GM12875 (cell line): ENCODE data around the gene E2F4.

ENCODE experiments used
- H3K4me3 ChIP-seq: one replicate; pipeline ENCODE4 v1.5.1; 2011; ENCODE audit warnings: low read depth, low read length, control low read depth
- TF ChIP-seq, protein P1 (sequence below): IDR thresholded peaks from 2 replicates; pipeline ENCODE4 v1.5.1; 2011; ENCODE audit warnings: low read depth, mild to moderate bottlenecking, control low read depth, inconsistent platforms, low read length, moderate library complexity, borderline replicate concordance; ENCODE audit not compliant: insufficient read depth

E2F4 gene

DNA sequence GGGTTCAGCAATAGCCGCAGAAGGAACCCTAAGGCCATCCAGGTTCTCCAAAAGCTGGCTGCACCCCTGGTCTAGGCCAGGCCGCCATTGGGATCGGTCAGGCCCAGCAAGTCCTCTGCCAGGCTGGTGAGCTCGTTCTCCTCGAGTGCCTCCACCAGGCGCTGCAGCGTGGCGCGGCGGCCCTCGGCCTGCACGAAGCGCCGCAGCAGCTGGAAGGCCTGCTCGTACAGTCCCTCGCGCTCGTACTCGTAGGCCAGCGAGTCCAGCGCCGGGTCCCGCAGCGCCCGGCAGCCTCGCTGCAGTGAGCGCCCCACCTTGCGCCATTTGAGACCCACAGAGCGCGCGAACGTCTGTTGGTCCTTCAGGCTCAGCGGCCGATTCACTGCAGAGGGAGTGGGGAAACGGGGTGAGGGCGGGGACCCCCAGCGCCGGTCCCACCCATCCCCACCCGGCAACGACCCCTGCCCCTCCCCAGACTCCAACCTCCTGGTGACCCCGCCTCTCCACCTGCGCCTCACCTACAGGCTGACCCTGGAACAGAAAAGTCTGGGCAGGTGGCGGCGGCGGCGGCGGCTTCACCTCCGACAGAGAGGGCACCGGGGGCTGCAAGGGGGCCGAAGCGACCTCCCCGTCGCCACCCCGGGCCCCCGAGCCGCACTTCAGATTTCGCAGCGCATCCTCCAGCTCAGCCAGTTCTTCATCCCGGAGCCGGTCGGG lies 37.2 kb upstream of the E2F4 start:
- TF ChIP-seq, protein P1, sequence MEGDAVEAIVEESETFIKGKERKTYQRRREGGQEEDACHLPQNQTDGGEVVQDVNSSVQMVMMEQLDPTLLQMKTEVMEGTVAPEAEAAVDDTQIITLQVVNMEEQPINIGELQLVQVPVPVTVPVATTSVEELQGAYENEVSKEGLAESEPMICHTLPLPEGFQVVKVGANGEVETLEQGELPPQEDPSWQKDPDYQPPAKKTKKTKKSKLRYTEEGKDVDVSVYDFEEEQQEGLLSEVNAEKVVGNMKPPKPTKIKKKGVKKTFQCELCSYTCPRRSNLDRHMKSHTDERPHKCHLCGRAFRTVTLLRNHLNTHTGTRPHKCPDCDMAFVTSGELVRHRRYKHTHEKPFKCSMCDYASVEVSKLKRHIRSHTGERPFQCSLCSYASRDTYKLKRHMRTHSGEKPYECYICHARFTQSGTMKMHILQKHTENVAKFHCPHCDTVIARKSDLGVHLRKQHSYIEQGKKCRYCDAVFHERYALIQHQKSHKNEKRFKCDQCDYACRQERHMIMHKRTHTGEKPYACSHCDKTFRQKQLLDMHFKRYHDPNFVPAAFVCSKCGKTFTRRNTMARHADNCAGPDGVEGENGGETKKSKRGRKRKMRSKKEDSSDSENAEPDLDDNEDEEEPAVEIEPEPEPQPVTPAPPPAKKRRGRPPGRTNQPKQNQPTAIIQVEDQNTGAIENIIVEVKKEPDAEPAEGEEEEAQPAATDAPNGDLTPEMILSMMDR = no peak
- no peak overlapping the region for H3K4me3 ChIP-seq

DNA sequence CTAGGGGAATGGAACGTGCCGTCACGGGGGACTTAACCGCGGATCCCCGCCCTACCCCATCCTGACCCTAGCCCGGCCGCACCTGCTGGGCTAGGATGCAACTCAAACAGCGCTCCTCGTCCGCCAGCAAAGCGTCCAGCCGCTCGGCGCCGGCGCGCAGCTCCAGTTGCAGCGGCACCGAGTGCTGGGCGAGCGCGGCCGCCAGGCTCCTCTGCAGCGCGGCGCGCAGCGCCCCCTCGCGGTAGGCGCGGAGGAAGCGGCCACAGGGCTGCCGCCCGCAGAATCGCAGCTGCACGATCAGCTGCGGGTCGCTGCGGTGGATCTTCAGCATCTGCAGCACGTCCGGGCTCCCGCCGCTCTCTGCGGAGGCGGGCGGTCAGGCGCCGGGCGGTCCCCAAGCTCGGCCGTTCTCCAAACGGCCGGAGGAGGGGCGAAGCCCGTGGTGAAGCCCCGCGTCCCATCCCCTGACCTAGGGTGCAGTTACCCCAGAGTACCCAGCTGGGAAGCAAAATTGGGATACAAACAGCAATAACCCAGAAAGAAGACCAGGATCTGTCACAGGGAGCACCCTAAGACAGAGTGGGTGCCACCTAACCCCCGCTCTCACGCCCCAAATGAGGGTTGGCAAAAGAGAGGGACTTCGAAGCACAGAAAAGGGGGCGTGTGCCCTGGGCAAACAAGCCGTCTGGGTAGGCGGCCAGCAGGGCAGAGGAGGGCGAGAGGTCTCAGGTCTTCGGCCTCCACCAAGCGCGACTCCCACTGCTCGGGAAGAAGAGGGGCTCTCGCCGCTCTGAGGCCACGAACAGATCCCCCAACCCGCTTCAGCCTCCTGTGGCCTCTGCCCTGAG lies 36.4 kb upstream of the E2F4 start:
- TF ChIP-seq, protein P1 = peak; percentile 100
- H3K4me3 ChIP-seq = no peak overlapping the region

DNA sequence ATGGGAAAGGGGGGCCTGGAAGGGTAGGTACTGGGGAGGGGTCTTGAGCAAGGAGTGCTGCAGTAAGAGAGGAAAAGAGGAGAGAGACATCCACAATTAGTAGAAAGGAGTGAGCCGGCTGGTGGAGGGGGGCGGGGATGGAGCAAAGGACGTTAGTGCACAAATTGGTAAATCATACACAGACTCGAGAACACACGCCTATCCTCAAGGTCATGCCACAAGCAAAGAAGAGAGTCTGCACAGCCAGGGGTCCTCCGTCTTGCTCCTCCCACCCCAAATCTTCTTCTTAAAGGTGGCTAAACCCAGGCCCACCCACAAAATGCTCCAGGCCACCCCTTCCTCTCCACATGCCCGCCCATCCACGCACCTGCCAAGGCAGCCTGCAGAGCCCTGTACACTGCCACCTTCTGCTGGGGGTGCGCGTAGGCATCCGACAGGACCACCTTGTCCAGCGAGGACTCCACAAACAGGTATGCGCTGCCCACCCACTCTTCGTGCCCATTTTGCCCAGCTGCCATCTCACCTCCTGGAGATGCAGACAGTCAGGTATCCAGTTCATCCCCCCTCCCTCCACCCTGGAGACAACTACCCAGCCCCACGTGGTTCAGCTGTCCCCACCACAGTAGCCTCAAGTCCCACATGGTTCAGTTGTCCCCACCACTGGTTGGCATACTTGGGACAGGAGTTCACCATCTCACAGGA lies 35.7 kb upstream of the E2F4 start:
- H3K4me3 ChIP-seq = no peak overlapping the region
- TF ChIP-seq, protein P1 = no peak

DNA sequence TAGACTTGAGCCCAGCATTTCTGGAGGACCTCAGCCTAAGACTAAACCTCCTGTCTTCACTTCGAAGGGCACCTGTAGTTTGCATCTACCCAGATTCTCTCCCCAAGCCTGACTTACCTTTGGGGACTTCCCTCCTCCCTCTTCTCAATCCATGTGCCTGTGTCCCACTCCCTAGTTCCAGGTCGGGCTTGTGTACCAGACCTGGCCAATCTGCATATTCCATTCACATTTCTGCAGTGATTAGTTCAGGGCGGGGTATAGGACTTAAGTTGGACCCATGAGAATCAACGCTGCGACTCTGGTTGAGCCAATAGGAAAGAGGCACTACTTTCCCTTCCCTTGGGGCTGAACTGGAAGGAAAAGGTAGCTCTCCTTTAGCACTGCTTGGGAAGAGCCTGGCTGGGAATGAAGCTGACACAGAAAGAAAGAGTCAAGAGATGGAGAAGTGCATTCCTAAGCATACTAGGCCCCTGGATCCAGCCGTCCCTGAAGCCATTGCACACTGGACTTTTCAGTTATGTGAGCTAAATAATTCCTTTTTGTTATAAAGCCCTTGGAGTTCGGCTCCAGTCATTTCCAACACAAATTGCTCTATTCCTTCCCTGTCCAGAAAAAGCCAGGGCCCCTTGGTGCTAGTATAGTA lies 34.7 kb upstream of the E2F4 start:
- H3K4me3 ChIP-seq = no peak overlapping the region
- TF ChIP-seq, protein P1 = no peak

DNA sequence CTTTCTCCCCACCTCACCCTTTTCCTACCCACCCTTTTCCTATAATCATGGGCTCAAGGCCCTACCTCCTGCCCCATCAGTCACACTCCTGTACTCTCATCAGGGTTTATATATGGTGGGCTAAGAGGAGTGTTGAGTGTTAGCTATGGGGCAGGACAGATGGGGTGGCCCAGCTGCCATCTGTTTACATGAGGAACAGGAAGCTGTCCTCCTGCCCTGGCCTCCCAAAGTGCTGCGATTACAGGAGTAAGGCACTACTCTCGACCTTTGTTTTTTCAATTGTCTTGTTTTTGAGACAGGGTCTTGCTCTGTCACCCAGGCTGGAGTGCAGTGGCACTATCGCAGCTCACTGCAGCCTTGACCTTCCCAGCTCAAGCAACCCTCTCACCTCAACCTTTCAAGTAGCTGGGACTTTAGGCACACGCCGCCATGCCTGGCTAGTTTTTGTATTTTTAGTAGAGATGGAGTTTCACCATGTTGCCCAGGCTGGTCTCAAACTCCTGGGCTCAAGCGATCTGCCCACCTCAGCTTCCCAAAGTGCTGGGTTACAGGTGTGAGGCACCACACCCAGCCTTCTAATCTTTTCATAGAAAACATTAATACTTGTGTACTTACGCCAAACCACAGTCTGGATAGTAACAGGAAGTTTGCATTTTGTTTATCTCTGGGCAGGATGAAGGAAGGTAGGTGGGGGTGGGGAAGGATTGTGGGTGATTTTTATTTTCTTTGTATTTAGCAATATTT lies 33.9 kb upstream of the E2F4 start:
- TF ChIP-seq, protein P1 = no peak
- H3K4me3 ChIP-seq = no peak overlapping the region
